HG03064 (cell line): Measurements from ENCODE around the gene TMEM168.
"Not testable (repeated sequence)": the region's sequence is repeated elsewhere in the genome, so short reads cannot be mapped to it uniquely, and the experiment has no call there.

Experiments used
- ATAC-seq: cut with Tn5 transposase; IDR thresholded peaks from one replicate; pipeline ENCODE4 v1.9.1; 2021; ENCODE audit warnings: low read depth; ENCODE audit not compliant: unreplicated experiment

The TMEM168 gene

GRCh38 chr7:112789817-112790585 lies at the start of gene TMEM168:
Gene TMEM168 (minus strand): TSS chr7:112790393. CDS start chr7:112784825, 5,568 bp downstream.
- ATAC-seq, result peak; percentile 79

GRCh38 chr7:112835928-112836327 lies 45.7 kb upstream of the TMEM168 start:
- ATAC-seq, result not testable (repeated sequence)

GRCh38 chr7:112833082-112833481 lies 42.9 kb upstream of the TMEM168 start:
- no peak for ATAC-seq

- no peak for ATAC-seq
Observed at GRCh38 chr7:112830769-112831168, 40.6 kb upstream of the TMEM168 start.

GRCh38 chr7:112828696-112829095 lies 38.5 kb upstream of the TMEM168 start:
- no peak for ATAC-seq

- ATAC-seq, result no peak
Observed at GRCh38 chr7:112821345-112821744, 31.2 kb upstream of the TMEM168 start.

GRCh38 chr7:112819536-112819935 lies 29.3 kb upstream of the TMEM168 start:
- ATAC-seq, result no peak

- no peak for ATAC-seq
Observed at GRCh38 chr7:112806156-112806555, 16.0 kb upstream of the TMEM168 start.

GRCh38 chr7:112802406-112802805 lies 12.2 kb upstream of the TMEM168 start:
- no peak for ATAC-seq

- no peak for ATAC-seq
Observed at GRCh38 chr7:112800486-112800885, 10.3 kb upstream of the TMEM168 start.

- no peak for ATAC-seq
Observed at GRCh38 chr7:112799448-112800120, 9.4 kb upstream of the TMEM168 start.

GRCh38 chr7:112798274-112799159 lies 8.3 kb upstream of the TMEM168 start:
- no peak for ATAC-seq

- ATAC-seq, result not testable (repeated sequence)
Observed at GRCh38 chr7:112796552-112796951, 6.4 kb upstream of the TMEM168 start.

- ATAC-seq, result no peak
Observed at GRCh38 chr7:112792441-112792840, 2.2 kb upstream of the TMEM168 start.

GRCh38 chr7:112791465-112792168 lies 1.4 kb upstream of the TMEM168 start:
- ATAC-seq, result no peak

- ATAC-seq, result peak; percentile 69
Observed at GRCh38 chr7:112790586-112791003, 402 bp upstream of the TMEM168 start.

GRCh38 chr7:112789453-112789816 lies 758 bp downstream of the TMEM168 start:
- no peak for ATAC-seq

- ATAC-seq, result no peak
Observed at GRCh38 chr7:112788778-112789343, 1.3 kb downstream of the TMEM168 start.

GRCh38 chr7:112784603-112785002 lies 5.6 kb downstream of the TMEM168 start:
- ATAC-seq, result no peak

- ATAC-seq, result peak; percentile 97
Observed at GRCh38 chr7:112782498-112782897, 7.7 kb downstream of the TMEM168 start.
